SK-MEL-5 (cell line): ENCODE measurements around the gene UBAC1. TPM values are rescaled to one million over a fixed set of nuclear protein-coding genes. Genes with fewer than 3 reads are reported as not detected.

Experiments used
- DNase-seq: peaks from one replicate; pipeline ENCODE4 v3.0.0-alpha.2; 2016; ENCODE audit warnings: low read depth, low spot score
- in situ Hi-C: cut with HindIII; loops from 2 replicates; pipeline ENCODE4 v1.10.0; 2016; ENCODE audit warnings: low sequenced_read_pairs, high pct_unique_total_duplicates, low pct_unique_long_range_greater_than_20kb
- total RNA-seq: library from RNA; depleted of rRNA; stranded (reverse); fragments of >200 nt; shearing (Covaris generic); gene quantifications from 2 replicates; pipeline ENCODE4 v1.2.3, GENCODE V29; 2014

UBAC1 gene
- total RNA-seq, 1 experiment from 2014 or later, result 53.4 TPM

GRCh38 chr9:135997090-135998015 lies 36.2 kb upstream of the UBAC1 start:
- in situ Hi-C loops, result no loop called here
- no peak for DNase-seq

GRCh38 chr9:135995816-135996215 lies 34.6 kb upstream of the UBAC1 start:
- in situ Hi-C loops, result no loop called here
- no peak for DNase-seq

- in situ Hi-C loops, result no loop called here
- no peak for DNase-seq
These were observed 33.5 kb upstream of the UBAC1 start for GRCh38 chr9:135994501-135995192.

- in situ Hi-C loops, result no loop called here
- DNase-seq, result no peak
These were observed 32.8 kb upstream of the UBAC1 start for GRCh38 chr9:135993765-135994500.

- in situ Hi-C loops, result no loop called here
These were observed 32.2 kb upstream of the UBAC1 start for GRCh38 chr9:135993409-135993742.

GRCh38 chr9:135992486-135993408 lies 31.6 kb upstream of the UBAC1 start:
- peak; percentile 13 for DNase-seq
- in situ Hi-C loops, result no loop called here

More at GRCh38 chr9:135993409-135993742, 32.2 kb upstream of the UBAC1 start:
- no peak for DNase-seq

- in situ Hi-C loops, result no loop called here
- DNase-seq, result no peak
These were observed 30.6 kb upstream of the UBAC1 start for GRCh38 chr9:135991771-135992170.

- in situ Hi-C loops, result no loop called here
- DNase-seq, result peak; percentile 78
These were observed 29.6 kb upstream of the UBAC1 start for GRCh38 chr9:135990468-135991429.

- DNase-seq, result no peak
- in situ Hi-C loops, result no loop called here
These were observed 28.7 kb upstream of the UBAC1 start for GRCh38 chr9:135989722-135990467.

GRCh38 chr9:135989157-135989556 lies 28.0 kb upstream of the UBAC1 start:
- in situ Hi-C loops, result no loop called here
- no peak for DNase-seq

GRCh38 chr9:135988493-135988892 lies 27.3 kb upstream of the UBAC1 start:
- in situ Hi-C loops, result no loop called here
- DNase-seq, result no peak

- DNase-seq, result no peak
- in situ Hi-C loops, result no loop called here
These were observed 26.7 kb upstream of the UBAC1 start for GRCh38 chr9:135987838-135988404.

GRCh38 chr9:135986605-135987004 lies 25.4 kb upstream of the UBAC1 start:
- in situ Hi-C loops, result no loop called here
- DNase-seq, result no peak

- DNase-seq, result no peak
- in situ Hi-C loops, result no loop called here
These were observed 24.7 kb upstream of the UBAC1 start for GRCh38 chr9:135985889-135986288.

GRCh38 chr9:135985459-135985774 lies 24.2 kb upstream of the UBAC1 start:
- in situ Hi-C loops, result no loop called here

More at GRCh38 chr9:135985459-135985774, 24.2 kb upstream of the UBAC1 start:
- no peak for DNase-seq
